Measurements from ENCODE around the gene POTEF. TPM values are rescaled to one million over a fixed set of nuclear protein-coding genes. Genes with fewer than 3 reads are reported as not detected.
"Not testable (repeated sequence)": the region's sequence is repeated elsewhere in the genome, so short reads cannot be mapped to it uniquely, and the experiment has no call there.

POTEF gene
- total RNA-seq, 2 donors from 2014 or later, result not detected

GRCh38 chr2:130102597-130103363 is 26.2 kb downstream of the POTEF start:
- not testable (repeated sequence) for H3K4me3 Mint-ChIP-seq; H3K27ac Mint-ChIP-seq; ATAC-seq (replicated peaks); H3K9me3 Mint-ChIP-seq; H3K4me1 Mint-ChIP-seq; H3K27me3 Mint-ChIP-seq; H3K36me3 Mint-ChIP-seq (ENCODE audit: low read depth)

GRCh38 chr2:130062645-130063044 is 66.4 kb downstream of the POTEF start:
- not testable (repeated sequence) for H3K4me3 Mint-ChIP-seq; H3K27ac Mint-ChIP-seq; ATAC-seq (replicated peaks); H3K27me3 Mint-ChIP-seq; H3K36me3 Mint-ChIP-seq (ENCODE audit: low read depth); H3K4me1 Mint-ChIP-seq; H3K9me3 Mint-ChIP-seq

- not testable (repeated sequence) for H3K36me3 Mint-ChIP-seq (ENCODE audit: low read depth); H3K9me3 Mint-ChIP-seq; H3K27me3 Mint-ChIP-seq; H3K27ac Mint-ChIP-seq; ATAC-seq (replicated peaks); H3K4me3 Mint-ChIP-seq; H3K4me1 Mint-ChIP-seq
These were observed 69.0 kb downstream of the POTEF start for GRCh38 chr2:130059982-130060381.

- not testable (repeated sequence) for ATAC-seq (replicated peaks); H3K4me3 Mint-ChIP-seq; H3K27ac Mint-ChIP-seq; H3K9me3 Mint-ChIP-seq; H3K4me1 Mint-ChIP-seq; H3K36me3 Mint-ChIP-seq (ENCODE audit: low read depth); H3K27me3 Mint-ChIP-seq
These were observed 72.7 kb downstream of the POTEF start for GRCh38 chr2:130056336-130056735.

GRCh38 chr2:130053217-130053911 is 75.7 kb downstream of the POTEF start:
- ATAC-seq (replicated peaks); H3K4me3 Mint-ChIP-seq; H3K27me3 Mint-ChIP-seq; H3K4me1 Mint-ChIP-seq; H3K36me3 Mint-ChIP-seq (ENCODE audit: low read depth); H3K27ac Mint-ChIP-seq; H3K9me3 Mint-ChIP-seq: not testable (repeated sequence)

- not testable (repeated sequence) for H3K4me1 Mint-ChIP-seq; ATAC-seq (replicated peaks)
These were observed 76.6 kb downstream of the POTEF start for GRCh38 chr2:130052376-130052775.

GRCh38 chr2:130048422-130048821 is 80.6 kb downstream of the POTEF start:
- H3K27me3 Mint-ChIP-seq; H3K27ac Mint-ChIP-seq; H3K4me3 Mint-ChIP-seq; H3K4me1 Mint-ChIP-seq; H3K36me3 Mint-ChIP-seq (ENCODE audit: low read depth); H3K9me3 Mint-ChIP-seq; ATAC-seq (replicated peaks): not testable (repeated sequence)

More at GRCh38 chr2:130052376-130052775, 76.6 kb downstream of the POTEF start:
- H3K9me3 Mint-ChIP-seq; H3K27ac Mint-ChIP-seq; H3K4me3 Mint-ChIP-seq; H3K27me3 Mint-ChIP-seq; H3K36me3 Mint-ChIP-seq (ENCODE audit: low read depth): not testable (repeated sequence)

- not testable (repeated sequence) for H3K4me1 Mint-ChIP-seq; H3K4me3 Mint-ChIP-seq; H3K9me3 Mint-ChIP-seq; H3K27ac Mint-ChIP-seq; ATAC-seq (replicated peaks); H3K36me3 Mint-ChIP-seq (ENCODE audit: low read depth); H3K27me3 Mint-ChIP-seq
These were observed 90.8 kb downstream of the POTEF start for GRCh38 chr2:130038265-130038603.

- H3K4me3 Mint-ChIP-seq; H3K4me1 Mint-ChIP-seq; H3K9me3 Mint-ChIP-seq; ATAC-seq (replicated peaks); H3K27ac Mint-ChIP-seq; H3K36me3 Mint-ChIP-seq (ENCODE audit: low read depth): not testable (repeated sequence)
- H3K27me3 Mint-ChIP-seq, result peaks cover 17% of the 10 kb centered on the region
These were observed 103.1 kb downstream of the POTEF start for GRCh38 chr2:130025931-130026330.

Other genes with a start within 250 kb of the POTEF start
- gene RAB6C, start 149.6 kb downstream of the POTEF start, total RNA-seq, result not detected
- gene CCDC74B, start 15.9 kb upstream of the POTEF start, total RNA-seq, result 1 to 10 TPM; 1.3 to 4.4 TPM
- gene SMPD4, start 52.4 kb upstream of the POTEF start, total RNA-seq, result 100 to 1,000 TPM in 1 of 2 donors, 10 to 100 TPM in 1; 49.6 to 105 TPM
- 100 to 1,000 TPM; 326 to 373 TPM for gene MZT2B, start 53.0 kb upstream of the POTEF start, total RNA-seq
- not detected for gene TUBA3E, start 69.2 kb upstream of the POTEF start, total RNA-seq
- 100 to 1,000 TPM in 1 of 2 donors, 10 to 100 TPM in 1; 79.8 to 134 TPM for gene IMP4, start 213.7 kb upstream of the POTEF start, total RNA-seq
- 10 to 100 TPM; 60.5 to 69.7 TPM for gene PTPN18, start 226.8 kb upstream of the POTEF start, total RNA-seq